ENCODE measurements around the gene SMOC2.

The SMOC2 gene

DNA sequence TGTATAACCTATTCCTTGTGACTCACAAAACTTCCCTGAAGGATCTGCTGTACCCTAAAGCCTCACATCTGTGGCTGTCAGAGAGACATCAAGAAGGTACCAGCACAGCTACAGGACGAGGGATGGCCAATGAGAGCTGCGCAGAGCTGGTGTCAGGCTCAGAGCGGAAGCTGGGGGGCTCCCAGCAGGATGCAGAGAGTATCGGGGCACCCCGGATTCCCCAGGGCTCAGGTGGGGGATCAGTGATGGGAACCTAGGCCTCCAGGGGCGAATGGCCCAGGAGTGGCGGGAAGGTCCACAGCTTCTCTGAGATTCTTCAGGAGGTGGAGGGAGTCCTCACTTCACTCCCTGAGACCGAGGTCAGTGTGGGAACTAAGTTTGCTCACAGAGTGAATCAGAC, 30.9 kb upstream of the SMOC2 start:
- no peak for DNase-seq
- no peak overlapping the region for H3K27ac ChIP-seq (ENCODE audit: low read depth, low read length)
- no CpG with 5 or more reads among the region's 8 CpGs for WGBS (ENCODE audit: extremely low coverage, insufficient coverage, low lambda C conversion rate)
- H3K79me2 ChIP-seq (ENCODE audit: control insufficient read depth, insufficient read depth, low read length) = no peaks in the 10 kb centered on the region
- no peak overlapping the region for H3K18ac ChIP-seq (ENCODE audit: low read length)
- H3K23ac ChIP-seq (ENCODE audit: low read length) = no peak overlapping the region
- H2BK5ac ChIP-seq (ENCODE audit: low read length) = no peak overlapping the region
- no peak overlapping the region for H3K9ac ChIP-seq (ENCODE audit: low read length)
- H2BK15ac ChIP-seq (replicated peaks; ENCODE audit: low read depth) = no peak overlapping the region
- H3K36me3 ChIP-seq (ENCODE audit: control insufficient read depth, insufficient read depth, low read length) = no peaks in the 10 kb centered on the region
- no peak overlapping the region for H4K5ac ChIP-seq (ENCODE audit: low read length)
- H4K8ac ChIP-seq (ENCODE audit: low read depth, low read length) = no peak overlapping the region
- no peaks in the 10 kb centered on the region for H3K79me1 ChIP-seq (ENCODE audit: low read length)
- no peak overlapping the region for H3K4me3 ChIP-seq (ENCODE audit: low read length)
- no peak overlapping the region for H2AK5ac ChIP-seq (ENCODE audit: low read length)
- H3K27me3 ChIP-seq (ENCODE audit: insufficient read depth, low read length, poor library complexity) = no peaks in the 10 kb centered on the region
- no peak overlapping the region for H2BK120ac ChIP-seq (ENCODE audit: low read depth, low read length)
- H3K4me2 ChIP-seq (ENCODE audit: low read length) = no peak overlapping the region
- no peak overlapping the region for H3K56ac ChIP-seq (ENCODE audit: low read length)
- H3K4me1 ChIP-seq (ENCODE audit: control insufficient read depth, low read depth, low read length) = no peaks in the 10 kb centered on the region
- no peak overlapping the region for H3K4ac ChIP-seq (ENCODE audit: low read depth, low read length)

DNA sequence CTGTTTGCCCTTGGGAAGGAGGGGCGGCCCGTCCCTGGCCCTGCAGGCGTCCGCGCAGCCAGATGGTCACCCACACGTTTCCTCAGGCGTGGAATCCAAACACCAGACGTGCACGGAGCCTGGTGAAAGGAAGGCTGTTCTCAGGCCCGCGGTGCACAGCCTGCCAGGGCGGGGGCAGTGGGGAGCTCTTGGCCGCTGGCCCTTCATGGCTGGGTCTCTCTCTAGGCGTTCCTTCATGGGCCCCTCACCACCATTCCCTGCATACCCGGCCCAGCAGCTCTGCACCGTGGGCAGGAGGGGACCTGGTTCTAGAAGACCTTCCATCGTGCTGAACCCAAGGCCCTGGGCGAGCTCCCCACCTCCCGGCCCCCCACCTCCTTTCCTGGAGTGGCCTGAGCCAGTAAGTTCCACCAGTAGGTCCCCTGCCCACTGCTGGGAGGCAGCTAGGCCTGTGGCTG, 30.4 kb upstream of the SMOC2 start:
- Histone ChIP-seq H4K8ac (ENCODE audit: low read depth, low read length) (no peak overlapping the region), H3K4ac (ENCODE audit: low read depth, low read length) (no peak overlapping the region), H3K27me3 (ENCODE audit: insufficient read depth, low read length, poor library complexity) (no peaks in the 10 kb centered on the region), H4K5ac (ENCODE audit: low read length) (no peak overlapping the region), H3K4me1 (ENCODE audit: control insufficient read depth, low read depth, low read length) (no peaks in the 10 kb centered on the region), H3K56ac (ENCODE audit: low read length) (no peak overlapping the region), H3K36me3 (ENCODE audit: control insufficient read depth, insufficient read depth, low read length) (no peaks in the 10 kb centered on the region), H3K23ac (ENCODE audit: low read length) (no peak overlapping the region), H3K4me2 (ENCODE audit: low read length) (no peak overlapping the region), H2AK5ac (ENCODE audit: low read length) (no peak overlapping the region), H3K18ac (ENCODE audit: low read length) (no peak overlapping the region), H2BK120ac (ENCODE audit: low read depth, low read length) (no peak overlapping the region), H2BK15ac (replicated peaks; ENCODE audit: low read depth) (no peak overlapping the region), H3K9ac (ENCODE audit: low read length) (no peak overlapping the region), H3K79me1 (ENCODE audit: low read length) (no peaks in the 10 kb centered on the region), H3K27ac (ENCODE audit: low read depth, low read length) (no peak overlapping the region), H2BK5ac (ENCODE audit: low read length) (no peak overlapping the region), H3K79me2 (ENCODE audit: control insufficient read depth, insufficient read depth, low read length) (no peaks in the 10 kb centered on the region), H3K4me3 (ENCODE audit: low read length) (no peak overlapping the region)
- WGBS (ENCODE audit: extremely low coverage, insufficient coverage, low lambda C conversion rate) = no CpG with 5 or more reads among the region's 19 CpGs
- DNase-seq = no peak

DNA sequence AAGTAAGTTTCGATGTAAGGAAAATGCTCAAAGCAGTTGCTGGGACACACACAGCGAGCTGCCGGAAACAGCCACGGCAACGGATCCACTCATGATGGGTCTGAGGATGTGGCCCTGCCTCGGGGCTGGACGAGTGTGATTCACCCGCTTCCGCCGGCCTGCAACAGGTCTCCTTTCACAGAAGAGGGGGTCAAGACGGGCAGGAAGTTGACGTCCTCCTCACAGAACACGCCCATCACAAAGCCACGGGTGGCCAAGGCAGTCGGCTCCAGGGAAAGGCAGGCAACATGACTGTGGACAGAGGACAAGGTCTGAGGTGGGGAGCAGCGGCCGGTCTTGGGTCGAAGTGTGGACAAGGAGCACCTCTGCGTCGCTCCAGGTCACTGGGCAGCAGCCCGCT, 29.9 kb upstream of the SMOC2 start:
- no peak overlapping the region for H3K4me2 ChIP-seq (ENCODE audit: low read length)
- no peak overlapping the region for H3K4ac ChIP-seq (ENCODE audit: low read depth, low read length)
- no peak overlapping the region for H4K5ac ChIP-seq (ENCODE audit: low read length)
- no peak for DNase-seq
- no peaks in the 10 kb centered on the region for H3K79me2 ChIP-seq (ENCODE audit: control insufficient read depth, insufficient read depth, low read length)
- no peak overlapping the region for H2BK15ac ChIP-seq (replicated peaks; ENCODE audit: low read depth)
- no peak overlapping the region for H2AK5ac ChIP-seq (ENCODE audit: low read length)
- H3K27ac ChIP-seq (ENCODE audit: low read depth, low read length) = no peak overlapping the region
- no CpG with 5 or more reads among the region's 21 CpGs for WGBS (ENCODE audit: extremely low coverage, insufficient coverage, low lambda C conversion rate)
- H3K23ac ChIP-seq (ENCODE audit: low read length) = no peak overlapping the region
- H3K56ac ChIP-seq (ENCODE audit: low read length) = no peak overlapping the region
- no peak overlapping the region for H3K4me3 ChIP-seq (ENCODE audit: low read length)
- no peak overlapping the region for H3K18ac ChIP-seq (ENCODE audit: low read length)
- H2BK120ac ChIP-seq (ENCODE audit: low read depth, low read length) = no peak overlapping the region
- no peak overlapping the region for H3K9ac ChIP-seq (ENCODE audit: low read length)
- no peaks in the 10 kb centered on the region for H3K79me1 ChIP-seq (ENCODE audit: low read length)
- H3K4me1 ChIP-seq (ENCODE audit: control insufficient read depth, low read depth, low read length) = no peaks in the 10 kb centered on the region
- H3K27me3 ChIP-seq (ENCODE audit: insufficient read depth, low read length, poor library complexity) = no peaks in the 10 kb centered on the region
- no peak overlapping the region for H4K8ac ChIP-seq (ENCODE audit: low read depth, low read length)
- H3K36me3 ChIP-seq (ENCODE audit: control insufficient read depth, insufficient read depth, low read length) = no peaks in the 10 kb centered on the region
- H2BK5ac ChIP-seq (ENCODE audit: low read length) = no peak overlapping the region

DNA sequence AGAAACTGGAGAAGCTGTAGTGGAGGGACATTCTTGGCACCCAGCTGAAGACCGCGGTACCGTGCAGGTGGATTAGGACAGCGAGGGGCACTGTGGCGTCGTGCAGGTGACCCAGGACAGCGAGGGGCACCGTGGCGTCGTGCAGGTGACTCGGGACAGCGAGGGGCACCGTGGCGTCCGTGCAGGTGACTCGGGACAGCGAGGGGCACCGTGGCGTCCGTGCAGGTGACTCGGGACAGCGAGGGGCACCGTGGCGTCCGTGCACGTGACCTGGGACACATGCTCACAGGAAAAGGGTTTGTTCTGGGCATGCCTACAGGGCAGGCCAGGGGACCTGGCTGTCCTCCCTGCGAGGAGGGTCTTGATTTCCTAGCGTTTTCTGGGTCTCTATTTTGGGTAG, 29.2 kb upstream of the SMOC2 start:
- Histone ChIP-seq H3K4me2 (ENCODE audit: low read length) (no peak overlapping the region), H2BK120ac (ENCODE audit: low read depth, low read length) (no peak overlapping the region), H3K56ac (ENCODE audit: low read length) (no peak overlapping the region), H3K4ac (ENCODE audit: low read depth, low read length) (no peak overlapping the region), H2AK5ac (ENCODE audit: low read length) (no peak overlapping the region), H4K5ac (ENCODE audit: low read length) (no peak overlapping the region), H3K9ac (ENCODE audit: low read length) (no peak overlapping the region), H3K18ac (ENCODE audit: low read length) (no peak overlapping the region), H2BK15ac (replicated peaks; ENCODE audit: low read depth) (no peak overlapping the region), H3K79me1 (ENCODE audit: low read length) (no peaks in the 10 kb centered on the region), H3K23ac (ENCODE audit: low read length) (no peak overlapping the region), H3K79me2 (ENCODE audit: control insufficient read depth, insufficient read depth, low read length) (no peaks in the 10 kb centered on the region), H3K27ac (ENCODE audit: low read depth, low read length) (no peak overlapping the region), H4K8ac (ENCODE audit: low read depth, low read length) (no peak overlapping the region), H3K27me3 (ENCODE audit: insufficient read depth, low read length, poor library complexity) (no peaks in the 10 kb centered on the region), H3K4me1 (ENCODE audit: control insufficient read depth, low read depth, low read length) (no peaks in the 10 kb centered on the region), H2BK5ac (ENCODE audit: low read length) (no peak overlapping the region), H3K36me3 (ENCODE audit: control insufficient read depth, insufficient read depth, low read length) (no peaks in the 10 kb centered on the region), H3K4me3 (ENCODE audit: low read length) (no peak overlapping the region)
- WGBS (ENCODE audit: extremely low coverage, insufficient coverage, low lambda C conversion rate) = no CpG with 5 or more reads among the region's 28 CpGs
- no peak for DNase-seq

GRCh38 chr6:168412456-168412855, 28.5 kb upstream of the SMOC2 start:
- no peak overlapping the region for H4K5ac ChIP-seq (ENCODE audit: low read length)
- H3K79me1 ChIP-seq (ENCODE audit: low read length) = no peaks in the 10 kb centered on the region
- no peak overlapping the region for H3K4ac ChIP-seq (ENCODE audit: low read depth, low read length)
- no peaks in the 10 kb centered on the region for H3K27me3 ChIP-seq (ENCODE audit: insufficient read depth, low read length, poor library complexity)
- H2BK15ac ChIP-seq (replicated peaks; ENCODE audit: low read depth) = no peak overlapping the region
- H3K4me3 ChIP-seq (ENCODE audit: low read length) = no peak overlapping the region
- H3K4me1 ChIP-seq (ENCODE audit: control insufficient read depth, low read depth, low read length) = no peaks in the 10 kb centered on the region
- no peak overlapping the region for H3K9ac ChIP-seq (ENCODE audit: low read length)
- H3K4me2 ChIP-seq (ENCODE audit: low read length) = no peak overlapping the region
- no peak overlapping the region for H4K8ac ChIP-seq (ENCODE audit: low read depth, low read length)
- no peak overlapping the region for H2AK5ac ChIP-seq (ENCODE audit: low read length)
- H3K27ac ChIP-seq (ENCODE audit: low read depth, low read length) = no peak overlapping the region
- H2BK5ac ChIP-seq (ENCODE audit: low read length) = no peak overlapping the region
- no CpG with 5 or more reads among the region's 18 CpGs for WGBS (ENCODE audit: extremely low coverage, insufficient coverage, low lambda C conversion rate)
- no peak overlapping the region for H3K23ac ChIP-seq (ENCODE audit: low read length)
- DNase-seq = no peak
- no peaks in the 10 kb centered on the region for H3K79me2 ChIP-seq (ENCODE audit: control insufficient read depth, insufficient read depth, low read length)
- H3K36me3 ChIP-seq (ENCODE audit: control insufficient read depth, insufficient read depth, low read length) = no peaks in the 10 kb centered on the region
- no peak overlapping the region for H3K18ac ChIP-seq (ENCODE audit: low read length)
- no peak overlapping the region for H2BK120ac ChIP-seq (ENCODE audit: low read depth, low read length)
- H3K56ac ChIP-seq (ENCODE audit: low read length) = no peak overlapping the region

GRCh38 chr6:168413018-168413720, 27.8 kb upstream of the SMOC2 start:
- no peak overlapping the region for H3K9ac ChIP-seq (ENCODE audit: low read length)
- H3K36me3 ChIP-seq (ENCODE audit: control insufficient read depth, insufficient read depth, low read length) = no peaks in the 10 kb centered on the region
- WGBS (ENCODE audit: extremely low coverage, insufficient coverage, low lambda C conversion rate) = no CpG with 5 or more reads among the region's 59 CpGs
- no peak overlapping the region for H2BK120ac ChIP-seq (ENCODE audit: low read depth, low read length)
- no peak overlapping the region for H4K8ac ChIP-seq (ENCODE audit: low read depth, low read length)
- H3K56ac ChIP-seq (ENCODE audit: low read length) = no peak overlapping the region
- no peak overlapping the region for H2BK5ac ChIP-seq (ENCODE audit: low read length)
- no peak overlapping the region for H3K4me3 ChIP-seq (ENCODE audit: low read length)
- no peak overlapping the region for H3K27ac ChIP-seq (ENCODE audit: low read depth, low read length)
- H3K18ac ChIP-seq (ENCODE audit: low read length) = no peak overlapping the region
- H4K5ac ChIP-seq (ENCODE audit: low read length) = no peak overlapping the region
- no peak for DNase-seq
- no peak overlapping the region for H2AK5ac ChIP-seq (ENCODE audit: low read length)
- H3K4me1 ChIP-seq (ENCODE audit: control insufficient read depth, low read depth, low read length) = no peaks in the 10 kb centered on the region
- no peaks in the 10 kb centered on the region for H3K79me2 ChIP-seq (ENCODE audit: control insufficient read depth, insufficient read depth, low read length)
- H3K4me2 ChIP-seq (ENCODE audit: low read length) = no peak overlapping the region
- no peaks in the 10 kb centered on the region for H3K79me1 ChIP-seq (ENCODE audit: low read length)
- no peak overlapping the region for H3K4ac ChIP-seq (ENCODE audit: low read depth, low read length)
- H3K27me3 ChIP-seq (ENCODE audit: insufficient read depth, low read length, poor library complexity) = no peaks in the 10 kb centered on the region
- no peak overlapping the region for H3K23ac ChIP-seq (ENCODE audit: low read length)
- H2BK15ac ChIP-seq (replicated peaks; ENCODE audit: low read depth) = no peak overlapping the region

Measured in mesendoderm (in vitro differentiated cells).